ENCODE data around the gene ZNF502. TPM values are rescaled to one million over a fixed set of nuclear protein-coding genes. Genes with fewer than 3 reads are reported as not detected.

ZNF502 gene
- total and polyA plus RNA-seq, 2 of the 13 experiments (the other 11 are each of a cell fraction or from before 2014, with no cell fraction given): not detected

- TF ChIP-seq ZBTB4 (CRISPR knock-in tag; IDR thresholded peaks at IDR 0.05; ENCODE audit: borderline replicate concordance) (peak; percentile 87; the same call in 1 of the 2 replicates), KDM1A (CRISPR knock-in tag; IDR thresholded peaks at IDR 0.05) (no peak), MTA1 (CRISPR knock-in tag; IDR thresholded peaks at IDR 0.05; ENCODE audit: borderline replicate concordance) (peak; percentile 65; the same call in 1 of the 2 replicates), ZNF773 (CRISPR knock-in tag; IDR thresholded peaks at IDR 0.05; ENCODE audit: borderline replicate concordance) (no peak), ZNF841 (CRISPR knock-in tag; IDR thresholded peaks at IDR 0.05; ENCODE audit: borderline replicate concordance) (no peak), CHD2 (IDR thresholded peaks at IDR 0.05; ENCODE audit: low read depth, low read length) (peak; percentile 56; the same call in 1 of the 2 replicates), HOMEZ (CRISPR knock-in tag; IDR thresholded peaks at IDR 0.05; ENCODE audit: low read depth) (no peak; the same call in none of the 2 replicates), PREB (CRISPR knock-in tag; IDR thresholded peaks at IDR 0.05) (no peak), THAP8 (CRISPR knock-in tag; IDR thresholded peaks at IDR 0.05; ENCODE audit: borderline replicate concordance) (peak; percentile 75; the same call in 1 of the 2 replicates), ZBTB8A (CRISPR knock-in tag; IDR thresholded peaks at IDR 0.05; ENCODE audit: borderline replicate concordance, low read depth) (no peak), ZKSCAN8 (CRISPR knock-in tag; IDR thresholded peaks at IDR 0.05; ENCODE audit: borderline replicate concordance) (no peak), KMT2B (CRISPR knock-in tag; IDR thresholded peaks at IDR 0.05) (peak; percentile 99), ZNF207 (IDR thresholded peaks at IDR 0.05; ENCODE audit: borderline replicate concordance) (no peak), ZNF225 (CRISPR knock-in tag; IDR thresholded peaks at IDR 0.05) (no peak), SRY (CRISPR knock-in tag; IDR thresholded peaks at IDR 0.05) (0 out of 2 replicates have a peak, but pooled peaks have one; percentile 63), AGO2 (optimal IDR thresholded peaks at IDR 0.05; ENCODE audit: low read depth, low read length) (peak; percentile 44), MAZ (IDR thresholded peaks at IDR 0.05; ENCODE audit: borderline replicate concordance, low read depth, low read length) (no peak), MAZ (CRISPR knock-in tag; IDR thresholded peaks at IDR 0.05; ENCODE audit: low read depth) (peak; percentile 26), ATRX (CRISPR knock-in tag; IDR thresholded peaks at IDR 0.05; ENCODE audit: borderline replicate concordance) (no peak), ZNF264 (CRISPR knock-in tag; IDR thresholded peaks at IDR 0.05) (peak; percentile 30; the same call in 1 of the 2 replicates), DRAP1 (CRISPR knock-in tag; IDR thresholded peaks at IDR 0.05) (peak; percentile 46; the same call in 1 of the 2 replicates), PRMT3 (CRISPR knock-in tag; IDR thresholded peaks at IDR 0.05; ENCODE audit: borderline replicate concordance, low read depth) (0 out of 2 replicates have a peak, but pooled peaks have one; percentile 87), NCOA1 (CRISPR knock-in tag; IDR thresholded peaks at IDR 0.05) (peak; percentile 84; the same call in 1 of the 2 replicates)
Observed at GRCh38 chr3:44761424-44762169, 49.1 kb downstream of the ZNF502 start, which contains the start of the genes KIAA1143 and KIF15 (continued).

Data from HepG2 (cell line).